Coronary artery (tissue), 2 donors: ENCODE results near the gene KCTD15.

Experiments used
- DNase-seq: peaks from one replicate; pipeline ENCODE4 v3.0.0-alpha.2; 2017; ENCODE audit warnings: low spot score
- H3K27ac ChIP-seq, 2 donors: fragments of 200-600 bp; sonication (generic); one replicate each; pipeline ENCODE4 v1.5.1; 2016 to 2019
- H3K4me3 ChIP-seq: fragments of 200-600 bp; sonication (generic); 2 replicates; pipeline ENCODE4 v1.5.1; 2016; ENCODE audit warnings: mild to moderate bottlenecking, moderate library complexity
- TF ChIP-seq, protein P1 (sequence below): fragments of 200-600 bp; sonication (generic); IDR thresholded peaks from one replicate; pipeline ENCODE4 v1.5.1; 2019; ENCODE audit warnings: antibody characterized with exemption

KCTD15 gene

GRCh38 chr19:33865306-33865705 lies 68.6 kb downstream of the KCTD15 start:
- Histone ChIP-seq H3K4me3 (no peak overlapping the region), H3K27ac (no peak overlapping the region)
- DNase-seq, result no peak
- TF ChIP-seq, protein P1, sequence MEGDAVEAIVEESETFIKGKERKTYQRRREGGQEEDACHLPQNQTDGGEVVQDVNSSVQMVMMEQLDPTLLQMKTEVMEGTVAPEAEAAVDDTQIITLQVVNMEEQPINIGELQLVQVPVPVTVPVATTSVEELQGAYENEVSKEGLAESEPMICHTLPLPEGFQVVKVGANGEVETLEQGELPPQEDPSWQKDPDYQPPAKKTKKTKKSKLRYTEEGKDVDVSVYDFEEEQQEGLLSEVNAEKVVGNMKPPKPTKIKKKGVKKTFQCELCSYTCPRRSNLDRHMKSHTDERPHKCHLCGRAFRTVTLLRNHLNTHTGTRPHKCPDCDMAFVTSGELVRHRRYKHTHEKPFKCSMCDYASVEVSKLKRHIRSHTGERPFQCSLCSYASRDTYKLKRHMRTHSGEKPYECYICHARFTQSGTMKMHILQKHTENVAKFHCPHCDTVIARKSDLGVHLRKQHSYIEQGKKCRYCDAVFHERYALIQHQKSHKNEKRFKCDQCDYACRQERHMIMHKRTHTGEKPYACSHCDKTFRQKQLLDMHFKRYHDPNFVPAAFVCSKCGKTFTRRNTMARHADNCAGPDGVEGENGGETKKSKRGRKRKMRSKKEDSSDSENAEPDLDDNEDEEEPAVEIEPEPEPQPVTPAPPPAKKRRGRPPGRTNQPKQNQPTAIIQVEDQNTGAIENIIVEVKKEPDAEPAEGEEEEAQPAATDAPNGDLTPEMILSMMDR, result no peak
